DMS 273 (cell line): Measurements from ENCODE around the gene SF3A2.
"Not testable (repeated sequence)": the region's sequence is repeated elsewhere in the genome, so short reads cannot be mapped to it uniquely, and the experiment has no call there.

Experiments used
- DNase-seq: peaks from one replicate; lab custom pipeline; 2025; ENCODE audit not compliant: unreplicated experiment; lab: John Stamatoyannopoulos, UW

Gene SF3A2, protein sequence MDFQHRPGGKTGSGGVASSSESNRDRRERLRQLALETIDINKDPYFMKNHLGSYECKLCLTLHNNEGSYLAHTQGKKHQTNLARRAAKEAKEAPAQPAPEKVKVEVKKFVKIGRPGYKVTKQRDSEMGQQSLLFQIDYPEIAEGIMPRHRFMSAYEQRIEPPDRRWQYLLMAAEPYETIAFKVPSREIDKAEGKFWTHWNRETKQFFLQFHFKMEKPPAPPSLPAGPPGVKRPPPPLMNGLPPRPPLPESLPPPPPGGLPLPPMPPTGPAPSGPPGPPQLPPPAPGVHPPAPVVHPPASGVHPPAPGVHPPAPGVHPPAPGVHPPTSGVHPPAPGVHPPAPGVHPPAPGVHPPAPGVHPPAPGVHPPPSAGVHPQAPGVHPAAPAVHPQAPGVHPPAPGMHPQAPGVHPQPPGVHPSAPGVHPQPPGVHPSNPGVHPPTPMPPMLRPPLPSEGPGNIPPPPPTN

DNA sequence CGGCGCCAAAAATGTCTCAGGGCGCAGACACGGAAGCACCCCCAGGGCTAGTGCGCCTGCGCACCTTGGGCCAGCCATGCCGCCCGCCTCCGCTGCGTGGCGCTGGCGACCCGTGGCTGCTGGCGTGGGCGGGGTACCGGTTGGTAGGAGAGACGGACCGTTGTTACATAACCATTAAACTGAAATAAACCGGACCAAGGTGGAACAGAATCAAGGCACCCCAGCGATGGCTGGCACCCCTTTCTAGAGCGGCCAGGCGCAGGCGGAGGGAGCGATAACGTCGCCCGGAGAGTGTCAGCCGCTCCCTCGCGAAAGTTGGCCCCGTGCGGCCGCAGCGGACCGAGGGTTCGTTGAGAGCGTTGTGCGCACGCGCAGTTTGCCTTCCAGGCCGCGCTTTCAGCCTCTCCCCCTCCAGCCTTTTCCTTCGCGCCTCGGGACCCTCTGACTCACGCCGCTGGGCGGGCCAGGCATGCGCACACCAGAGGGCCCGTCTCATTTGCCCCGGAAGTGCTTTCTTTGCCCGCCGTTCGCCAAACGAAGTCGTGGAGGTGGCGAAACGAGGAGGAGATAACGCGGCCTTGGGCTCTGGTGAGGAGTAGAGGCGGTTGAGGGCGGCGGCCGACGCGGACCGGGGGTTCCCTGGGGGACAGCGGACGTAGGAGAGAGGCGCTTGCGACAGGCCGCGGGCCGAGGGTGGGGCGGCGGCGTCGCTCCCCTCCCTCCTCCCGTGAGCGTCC is at the start of gene SF3A2, which contains the start of gene PLEKHJ1:
Gene SF3A2 (plus strand): TSS at position 511 of the 737 bp plus-strand sequence. CDS start 6,595 bp downstream, outside the sequence.
Gene PLEKHJ1 (minus strand): TSS at position 16 of the 737 bp plus-strand sequence. CDS start 81 bp downstream, outside the sequence.
- peak; percentile 99 for DNase-seq

DNA sequence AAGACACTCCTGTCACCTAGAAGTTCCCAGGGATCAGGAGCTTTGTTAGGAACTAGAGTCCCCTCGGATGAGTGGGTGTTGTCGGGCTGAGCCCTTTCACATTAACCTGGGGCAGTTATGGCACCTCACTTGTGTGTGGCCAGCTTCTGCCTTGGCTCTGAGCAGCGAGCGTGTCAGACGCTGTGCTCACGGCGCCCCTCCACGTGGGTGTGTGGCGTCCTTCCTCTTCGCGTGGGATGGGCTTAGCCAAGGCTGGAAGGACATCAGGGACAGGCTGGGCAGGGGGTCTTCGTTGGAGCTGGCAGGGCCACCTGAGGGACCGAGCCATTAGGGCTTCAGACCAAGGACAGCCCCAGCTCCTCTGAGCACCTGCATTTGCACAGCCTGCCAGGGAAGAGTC is 49.5 kb upstream of the SF3A2 start:
- no peak for DNase-seq

DNA sequence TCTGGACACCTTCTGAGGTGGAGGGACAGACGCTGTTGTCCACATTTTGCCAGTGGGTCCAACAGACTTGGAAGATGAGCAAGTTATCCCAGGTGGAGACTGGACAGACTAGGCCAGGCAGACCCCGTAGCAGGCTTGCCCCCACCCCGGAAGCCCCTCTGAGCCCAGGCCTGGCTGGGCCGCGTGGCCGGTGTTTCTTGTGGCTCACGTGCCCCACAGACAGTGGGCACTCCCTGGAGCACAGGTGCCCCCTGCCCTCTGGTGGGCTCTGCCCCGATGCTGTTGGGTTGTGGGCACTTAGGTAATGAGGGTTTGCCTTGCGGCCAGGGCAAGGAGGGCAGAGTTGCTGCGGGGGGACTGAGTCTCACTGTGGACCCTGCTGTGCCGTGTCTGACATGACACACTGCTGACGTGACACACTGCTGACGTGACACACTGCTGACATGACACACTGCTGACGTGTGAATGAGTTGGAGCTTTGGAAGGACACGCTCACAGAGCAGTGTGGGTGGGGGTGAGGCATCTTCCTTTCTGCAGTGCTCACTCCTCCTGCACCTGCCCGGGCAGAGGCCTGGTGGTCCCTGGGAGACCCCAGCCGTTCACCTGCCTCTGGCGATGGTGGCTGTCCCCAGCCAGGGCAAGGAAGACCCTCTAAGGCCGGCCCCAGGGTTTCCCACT is 47.8 kb upstream of the SF3A2 start:
- DNase-seq, result no peak

DNA sequence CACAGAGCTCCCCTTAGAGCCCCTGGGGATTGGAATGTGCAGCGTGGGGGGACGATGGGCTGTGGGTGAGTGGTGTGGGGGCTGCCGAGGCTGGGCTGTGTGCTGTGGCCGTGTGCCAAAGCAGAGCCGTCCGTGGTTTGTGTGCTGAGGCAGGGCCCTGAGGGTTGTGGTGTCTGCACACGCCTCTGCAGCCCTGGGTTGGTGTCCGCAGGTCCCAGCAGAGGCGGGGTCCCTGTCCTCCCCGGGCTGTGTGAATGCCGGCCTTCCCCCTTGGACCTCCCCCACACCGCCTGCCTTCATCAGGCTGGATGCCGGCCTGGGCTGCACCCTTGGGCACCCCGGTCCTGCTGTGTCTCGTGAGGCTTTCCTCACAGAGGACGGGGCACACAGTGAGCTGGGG is 46.7 kb upstream of the SF3A2 start:
- DNase-seq, result no peak

DNA sequence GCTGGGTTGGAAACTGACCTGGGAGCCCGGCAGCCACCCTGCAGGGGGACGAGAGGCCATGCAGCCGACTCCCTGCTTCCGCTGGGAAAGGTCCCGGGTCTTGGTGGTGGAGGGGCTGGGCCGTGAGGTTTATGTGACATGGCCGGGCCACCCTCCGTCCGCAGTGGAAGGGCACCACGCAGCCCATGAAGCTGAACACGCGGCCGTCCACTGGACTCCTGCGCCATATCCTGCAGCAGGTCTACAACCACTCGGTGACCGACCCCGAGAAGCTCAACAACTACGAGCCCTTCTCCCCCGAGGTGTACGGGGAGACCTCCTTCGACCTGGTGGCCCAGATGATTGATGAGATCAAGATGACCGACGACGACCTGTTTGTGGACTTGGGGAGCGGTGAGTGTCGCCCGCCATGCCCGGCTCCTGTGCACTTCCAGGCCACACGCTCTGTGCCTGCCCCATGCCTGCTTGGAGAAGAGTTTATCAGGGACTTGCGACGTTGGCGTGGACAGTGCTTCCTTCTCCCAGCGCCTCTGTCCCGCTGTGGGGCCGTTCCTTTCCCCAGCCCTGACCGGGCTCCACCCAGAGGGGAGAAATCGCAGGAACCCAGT is 45.7 kb upstream of the SF3A2 start:
- no peak for DNase-seq

DNA sequence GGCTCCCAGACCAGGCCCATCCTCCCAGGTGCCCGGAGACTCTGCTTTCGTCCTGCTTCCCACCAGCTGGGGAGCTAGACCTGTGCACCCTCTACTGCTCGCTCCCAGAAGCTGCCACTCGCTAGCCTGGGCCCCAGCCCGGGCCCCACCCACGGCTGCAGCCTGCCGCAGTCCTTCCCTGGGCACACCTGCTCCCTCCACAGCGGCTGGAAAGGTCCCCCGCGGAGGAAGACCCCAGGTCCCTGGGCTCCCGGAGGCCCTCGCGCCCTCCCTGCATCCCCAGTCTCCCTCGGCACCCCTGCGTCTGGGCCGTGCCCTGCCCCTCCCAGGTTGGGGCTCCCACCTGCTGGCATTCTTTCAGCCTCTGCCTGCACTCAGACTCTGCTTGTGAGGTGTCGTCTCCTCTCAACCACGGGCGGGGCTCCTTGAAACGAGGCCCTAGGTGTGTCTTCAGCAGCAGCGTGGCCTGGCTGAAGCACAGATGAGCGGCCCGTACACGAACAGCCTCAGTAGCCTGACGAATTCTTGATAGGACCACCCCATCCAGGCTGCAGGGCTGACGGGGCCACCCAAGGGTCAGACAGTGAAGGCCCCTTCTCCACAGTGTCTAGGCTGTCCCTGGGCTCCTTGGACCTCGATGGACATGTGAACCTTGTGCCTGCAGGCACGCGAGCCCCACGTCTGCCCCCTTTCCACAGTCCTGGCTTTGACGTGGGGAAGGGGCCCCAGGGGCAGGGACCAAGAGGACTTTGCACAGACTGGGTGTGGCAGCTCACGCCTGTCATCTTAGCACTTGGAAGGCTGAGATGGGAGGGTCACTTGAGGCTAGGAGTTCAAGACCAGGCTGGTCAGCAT is 44.9 kb upstream of the SF3A2 start:
- DNase-seq, result no peak

DNA sequence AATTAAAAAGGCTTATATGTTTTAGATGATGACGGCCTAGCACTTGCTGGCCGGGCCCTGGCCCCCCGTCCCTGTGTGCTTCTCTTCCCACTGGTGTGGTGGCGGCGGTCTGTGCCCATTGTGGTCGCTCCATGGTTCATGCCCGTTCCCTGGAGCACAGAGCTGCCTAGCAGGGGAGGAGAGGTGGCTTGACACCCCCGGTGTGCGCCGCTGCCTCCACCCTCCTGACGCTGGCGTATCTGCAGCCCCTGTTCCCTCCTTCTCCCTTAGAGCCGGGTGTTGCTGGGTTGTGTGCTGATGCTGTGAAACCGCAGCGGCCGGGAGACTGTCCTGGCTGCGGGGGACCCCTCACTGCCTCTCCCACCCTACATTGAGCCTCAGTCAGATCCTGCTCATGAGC is 43.8 kb upstream of the SF3A2 start:
- no peak for DNase-seq

DNA sequence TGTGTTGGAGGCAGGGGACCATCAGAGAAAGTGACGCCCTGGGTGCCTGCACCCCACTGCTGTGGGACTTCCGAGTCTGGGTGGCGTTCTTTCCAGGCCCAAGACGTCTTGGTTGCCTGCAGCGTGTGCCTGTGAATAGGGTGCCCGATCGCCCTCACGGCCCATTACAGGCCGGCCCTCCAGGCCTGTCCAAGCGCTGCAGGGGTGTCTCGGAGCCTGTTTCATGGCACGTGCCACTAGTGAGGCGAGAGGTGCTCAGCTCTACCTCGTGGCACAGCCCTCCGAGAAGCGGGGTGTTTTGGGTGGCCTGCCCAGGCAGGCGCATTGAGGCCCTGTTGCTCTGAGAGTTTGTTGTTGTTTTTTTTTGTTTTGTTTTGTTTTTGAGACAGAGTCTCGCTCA is 42.8 kb upstream of the SF3A2 start:
- no peak for DNase-seq

DNA sequence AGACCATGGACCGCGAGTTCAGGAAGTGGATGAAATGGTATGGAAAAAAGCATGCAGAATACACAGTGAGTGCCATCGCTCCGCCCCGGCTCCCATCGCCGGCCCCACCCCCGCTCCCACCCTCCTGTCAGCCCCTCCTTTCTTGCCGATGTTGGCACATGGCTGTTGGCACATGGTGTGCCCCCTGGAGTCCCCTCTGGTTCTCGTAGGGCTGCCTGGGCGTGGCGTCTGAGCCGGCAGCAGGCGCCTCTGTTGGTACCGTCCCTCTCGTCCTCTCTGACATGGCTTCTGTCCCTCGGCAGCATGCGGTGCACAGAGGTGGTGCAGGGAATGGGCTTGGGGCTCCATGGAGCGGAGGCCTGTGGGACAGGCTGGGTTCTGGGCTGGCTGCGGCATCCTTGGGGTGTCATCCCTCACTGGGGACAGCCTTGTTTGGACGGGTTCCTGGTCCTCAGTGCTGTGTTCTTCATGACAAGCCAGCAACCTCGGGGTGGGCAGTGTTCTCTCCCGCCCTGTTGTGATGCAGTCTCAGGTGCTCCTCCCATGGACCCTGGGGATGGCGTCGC is 42.0 kb upstream of the SF3A2 start:
- DNase-seq, result no peak

DNA sequence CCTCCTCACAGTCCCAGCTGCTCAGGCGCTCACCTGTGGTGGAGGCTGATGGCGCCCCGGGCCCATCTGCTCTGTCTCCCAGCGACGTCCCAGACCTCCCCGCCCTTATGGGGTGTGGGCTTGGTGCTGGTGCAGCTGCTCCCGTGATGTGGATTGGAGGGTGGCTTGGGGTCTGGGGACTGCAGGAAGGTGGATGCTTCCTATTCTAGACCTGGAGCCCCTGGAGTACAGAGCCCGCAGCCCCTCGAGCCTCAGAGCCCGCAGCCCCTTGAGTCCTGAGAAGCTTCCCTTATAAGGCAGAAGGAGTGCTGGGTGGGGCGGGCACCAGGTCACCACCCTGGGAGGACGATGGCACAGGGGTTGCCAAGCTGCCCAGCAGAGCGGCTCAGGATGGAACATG is 41.3 kb upstream of the SF3A2 start:
- no peak for DNase-seq

DNA sequence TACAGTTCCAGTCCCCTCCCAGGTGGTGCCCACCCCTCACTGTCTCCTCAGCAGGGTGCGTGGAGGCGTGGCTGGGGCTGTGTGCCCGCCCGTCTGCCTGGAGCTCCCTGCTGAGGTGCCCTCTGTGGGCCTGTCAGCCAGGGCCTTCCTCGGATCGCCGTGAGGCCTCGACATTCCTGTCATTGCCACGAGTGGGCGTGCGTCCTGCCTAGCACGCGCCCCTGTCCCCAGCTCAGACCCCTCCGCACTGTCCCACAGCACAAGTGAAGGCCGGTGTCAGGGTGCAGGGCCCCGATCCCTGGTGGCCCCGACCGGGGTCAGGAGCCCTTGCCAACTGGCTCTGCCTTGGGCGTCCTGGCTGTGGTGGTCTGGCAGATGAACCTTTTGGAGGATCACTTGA is 40.7 kb upstream of the SF3A2 start:
- no peak for DNase-seq

DNA sequence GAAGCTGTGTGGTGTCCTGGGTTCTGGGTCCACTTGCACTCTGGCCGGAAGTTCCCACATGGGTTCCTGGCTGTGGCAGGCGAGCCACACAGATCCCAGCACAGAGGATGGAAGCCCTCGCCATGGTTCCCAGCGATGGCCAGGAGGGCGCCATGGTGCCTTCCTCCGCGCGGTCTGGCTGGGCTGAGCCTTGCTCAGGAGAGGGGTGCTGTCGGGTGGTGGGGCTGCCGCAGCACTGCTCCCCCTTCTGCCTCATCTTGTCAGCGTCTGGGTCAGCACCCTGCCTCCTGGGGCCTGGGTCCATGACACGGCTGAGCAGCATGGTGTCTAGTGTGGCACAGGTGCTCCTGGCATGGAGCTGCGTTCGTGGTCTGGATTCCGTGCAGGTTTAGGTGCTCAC is 39.4 kb upstream of the SF3A2 start:
- DNase-seq, result no peak

DNA sequence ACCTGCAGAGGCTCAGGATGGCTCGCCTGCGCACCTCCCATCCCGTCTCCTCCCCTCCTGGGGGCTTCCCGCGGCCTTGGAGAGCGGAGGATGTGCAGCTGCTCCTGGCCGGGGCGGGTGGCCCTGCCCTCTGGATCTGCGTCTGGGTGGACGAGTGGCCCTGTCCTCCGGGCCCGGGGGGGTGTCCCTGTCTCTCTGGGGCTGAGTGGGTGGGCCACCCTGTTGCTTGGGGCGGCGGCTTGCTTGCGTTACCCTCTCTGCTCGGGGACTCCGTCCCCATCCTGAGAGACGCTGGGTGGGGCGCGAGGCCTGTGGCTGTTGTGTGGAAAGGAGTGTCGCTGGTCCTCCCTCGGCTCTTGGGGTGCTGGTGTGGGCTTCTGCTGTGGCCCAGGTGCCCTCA is 38.3 kb upstream of the SF3A2 start:
- no peak for DNase-seq

DNA sequence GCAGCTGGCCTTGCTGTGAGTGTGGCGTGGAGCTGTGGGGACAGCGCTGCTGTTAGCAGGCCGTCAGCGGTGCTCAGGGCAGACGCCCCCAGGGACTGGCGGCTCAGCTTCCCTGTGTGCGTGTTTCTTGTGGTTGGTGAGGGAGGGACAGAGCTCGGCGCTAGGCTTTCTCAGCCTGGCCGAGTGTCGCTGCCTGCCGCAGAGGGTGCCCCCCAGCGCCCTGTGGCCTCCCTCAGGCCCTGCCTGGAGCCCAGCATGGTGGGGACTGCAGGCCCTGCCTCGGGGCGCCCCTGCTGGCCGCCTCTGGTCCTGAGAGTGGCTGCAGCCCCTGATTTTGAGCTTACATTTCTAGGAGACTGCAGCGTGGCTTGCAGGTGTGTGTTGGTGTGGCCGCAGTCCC is 37.4 kb upstream of the SF3A2 start:
- no peak for DNase-seq

DNA sequence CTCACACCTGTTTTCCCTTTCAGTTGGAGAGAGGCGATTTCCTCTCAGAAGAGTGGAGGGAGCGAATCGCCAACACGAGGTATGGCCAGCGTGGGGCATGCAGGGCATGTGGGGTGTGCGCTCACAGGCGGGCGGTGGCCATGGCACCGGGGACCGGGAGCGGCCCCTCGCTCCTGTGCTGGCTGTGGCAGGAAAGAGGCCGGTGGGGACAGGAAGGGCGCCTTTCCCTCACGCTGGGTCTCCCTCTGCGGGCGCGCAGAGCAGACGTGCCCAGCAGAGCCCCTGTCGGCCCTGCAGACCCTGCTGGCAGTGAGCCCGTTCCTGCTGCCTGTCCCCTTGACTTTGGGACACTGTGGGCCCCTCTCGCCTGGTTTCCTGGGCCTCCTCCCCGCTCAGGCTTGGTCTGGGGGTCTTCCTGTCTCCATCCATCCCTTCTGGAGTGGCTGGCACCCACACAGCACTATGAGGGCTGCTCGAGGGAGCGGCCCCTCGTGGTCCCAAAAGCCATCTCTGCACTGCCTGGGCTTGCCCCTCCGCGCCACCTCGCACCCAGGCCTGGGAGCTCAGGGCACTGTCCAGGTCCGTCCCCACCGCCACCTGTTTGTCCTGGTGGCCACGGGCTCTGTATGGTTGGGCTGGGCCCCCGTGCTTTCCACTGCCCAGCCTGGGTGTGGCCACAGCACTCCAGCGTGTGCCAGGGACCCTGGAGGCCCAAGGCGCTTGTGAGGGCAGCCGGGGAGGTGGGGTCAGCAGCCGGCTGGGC is 36.6 kb upstream of the SF3A2 start:
- no peak for DNase-seq

DNA sequence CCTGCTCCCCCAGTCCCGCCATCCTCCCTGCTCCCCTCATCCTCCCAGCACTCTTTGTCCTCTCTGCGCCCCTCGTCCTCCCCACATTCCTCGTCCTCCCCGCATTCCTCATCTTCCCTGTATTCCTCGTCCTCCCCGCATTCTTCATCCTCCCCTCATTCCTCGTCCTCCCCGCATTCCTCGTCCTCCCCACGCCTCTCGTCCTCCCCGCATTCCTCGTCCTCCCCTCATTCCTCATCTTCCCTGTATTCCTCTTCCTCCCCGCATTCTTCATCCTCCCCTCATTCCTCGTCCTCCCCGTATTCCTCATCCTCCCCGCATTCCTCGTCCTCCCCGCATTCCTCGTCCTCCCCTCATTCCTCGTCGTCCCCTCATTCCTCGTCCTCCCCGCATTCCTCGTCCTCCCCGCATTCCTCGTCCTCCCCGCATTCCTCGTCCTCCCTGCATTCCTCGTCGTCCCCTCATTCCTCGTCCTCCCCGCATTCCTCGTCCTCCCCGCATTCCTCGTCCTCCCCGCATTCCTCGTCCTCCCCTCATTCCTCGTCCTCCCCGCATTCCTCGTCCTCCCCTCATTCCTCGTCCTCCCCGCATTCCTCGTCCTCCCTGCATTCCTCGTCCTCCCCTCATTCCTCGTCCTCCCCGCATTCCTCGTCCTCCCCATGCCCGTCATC is 35.9 kb upstream of the SF3A2 start:
- not testable (repeated sequence) for DNase-seq

DNA sequence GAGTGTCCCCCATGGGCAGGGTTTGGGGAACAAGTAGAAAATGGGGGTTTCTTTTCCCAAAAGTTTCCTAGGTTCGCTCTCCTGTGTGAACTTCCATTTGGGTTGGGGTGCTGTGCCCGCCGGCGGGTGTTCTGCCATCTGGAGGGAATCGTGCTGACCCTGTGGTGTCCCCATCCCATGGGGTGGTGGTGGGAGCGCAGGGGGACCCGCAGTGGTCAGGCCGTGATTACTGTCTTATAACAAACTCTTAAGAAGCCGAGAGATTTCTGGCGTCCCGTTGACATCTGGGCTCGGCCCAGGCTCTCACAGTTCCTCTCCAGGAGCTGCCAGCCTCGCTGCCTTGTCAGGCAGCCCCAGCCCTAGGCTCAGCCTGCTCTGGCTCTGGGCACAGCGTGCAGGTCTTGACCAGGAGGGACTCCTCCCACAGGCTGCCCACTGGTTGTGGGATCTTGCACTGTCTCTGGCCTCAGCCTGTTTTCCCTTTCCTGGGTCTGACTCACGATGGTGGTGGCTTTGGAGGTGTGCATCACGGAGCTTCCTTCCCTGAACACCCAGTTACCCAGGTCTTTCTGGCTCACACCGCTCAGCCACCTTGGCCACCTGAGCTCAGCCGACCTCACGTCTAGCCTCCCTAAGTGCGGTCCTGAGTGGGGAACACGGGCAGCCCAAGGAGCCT is 35.0 kb upstream of the SF3A2 start:
- no peak for DNase-seq

DNA sequence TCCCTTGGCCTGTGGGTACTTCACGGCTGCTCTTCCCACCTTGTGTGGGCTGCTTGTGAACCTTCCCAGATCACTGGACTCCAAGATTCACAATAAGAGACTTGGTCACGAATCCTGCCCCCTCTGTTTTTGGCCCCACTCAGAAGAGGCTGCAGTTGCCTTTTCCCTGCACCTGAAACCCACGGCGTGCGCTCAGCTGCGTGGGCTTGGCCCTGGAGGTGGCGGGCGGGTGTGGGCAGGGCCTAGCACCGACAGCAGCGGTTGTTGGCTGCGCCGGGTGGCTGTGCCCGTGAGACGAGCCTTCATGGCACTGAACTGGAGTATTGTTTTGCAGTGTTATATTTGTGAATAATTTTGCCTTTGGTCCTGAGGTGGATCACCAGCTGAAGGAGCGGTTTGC is 34.3 kb upstream of the SF3A2 start:
- DNase-seq, result no peak
